Activated naive CD4-positive, alpha-beta T cell treated with anti-CD3 and anti-CD28 coated beads, Interleukin-2, amount 10 ng/mL, durations not matched to agents 7 days and 5 days (primary cell): Measurements from ENCODE around the gene POLG.

Experiments
- CTCF ChIA-PET: fragments of 350-600 bp; sonication (Branson Sonifier 250); formaldehyde crosslinking; loops from one replicate; lab custom pipeline; 2021; ENCODE audit warnings: antibody characterized with exemption; lab: Charles Lee
- DNase-seq: peaks from one replicate; pipeline ENCODE4 v3.0.0-alpha.2; 2020
- H3K27ac Mint-ChIP-seq: one replicate; pipeline ENCODE4 v1.8.0; 2021; ENCODE audit warnings: mild to moderate bottlenecking, moderate library complexity, mixed read lengths
- H3K27me3 Mint-ChIP-seq: one replicate; pipeline ENCODE4 v1.8.0; 2021; ENCODE audit warnings: mild to moderate bottlenecking, mixed read lengths
- H3K36me3 Mint-ChIP-seq: one replicate; pipeline ENCODE4 v1.8.0; 2021; ENCODE audit warnings: mixed read lengths
- H3K4me1 Mint-ChIP-seq: one replicate; pipeline ENCODE4 v1.8.0; 2021; ENCODE audit warnings: mixed read lengths
- H3K4me3 Mint-ChIP-seq: one replicate; pipeline ENCODE4 v1.8.0; 2021; ENCODE audit warnings: mild to moderate bottlenecking, moderate library complexity, mixed read lengths
- H3K9me3 Mint-ChIP-seq: one replicate; pipeline ENCODE4 v1.8.0; 2021; ENCODE audit warnings: mixed read lengths

Gene POLG

GRCh38 chr15:89356634-89357298 is 22.1 kb upstream of the POLG start:
- H3K27ac Mint-ChIP-seq: no peak overlapping the region
- H3K9me3 Mint-ChIP-seq: no peaks in the 10 kb centered on the region
- no peak overlapping the region for H3K4me3 Mint-ChIP-seq
- H3K27me3 Mint-ChIP-seq: peaks cover 98% of the 10 kb centered on the region
- CTCF ChIA-PET: interaction anchor here (0.6 to 6.1 kb wide), 20 partner anchors 8 to 309 kb away, joined by 3 to 71 read pairs (median 5); no protein-coding TSS in a partner anchor
- no peaks in the 10 kb centered on the region for H3K36me3 Mint-ChIP-seq
- DNase-seq: no peak
- H3K4me1 Mint-ChIP-seq: peaks cover 3% of the 10 kb centered on the region

DNA sequence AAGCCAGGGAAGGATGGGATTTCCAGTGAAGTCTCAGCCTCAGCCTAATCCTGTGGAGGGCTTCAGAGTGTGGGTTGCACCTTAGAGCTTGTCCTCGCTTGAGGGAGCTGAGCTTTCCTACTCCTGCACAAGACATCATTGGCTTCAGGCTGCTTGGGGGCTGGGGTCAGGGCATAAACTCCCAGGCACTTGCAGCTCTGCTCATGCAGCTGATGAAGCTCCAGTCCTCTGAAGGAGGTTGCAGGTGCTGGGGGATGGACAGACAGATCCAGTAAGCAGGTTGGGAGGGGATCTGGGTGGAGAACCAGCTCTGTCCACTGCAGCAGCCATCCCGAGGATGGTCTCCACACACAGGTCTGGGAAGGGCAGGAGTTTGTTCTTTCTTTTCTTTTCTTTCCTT is 19.4 kb upstream of the POLG start:
- DNase-seq: no peak
- H3K27ac Mint-ChIP-seq: no peak overlapping the region
- no peak overlapping the region for H3K4me3 Mint-ChIP-seq
- peaks cover 3% of the 10 kb centered on the region for H3K4me1 Mint-ChIP-seq
- H3K27me3 Mint-ChIP-seq: peaks cover 82% of the 10 kb centered on the region
- CTCF ChIA-PET: interaction anchor here (1.8 kb wide), 1 partner anchor 17 kb away, joined by 3 read pairs; no protein-coding TSS in a partner anchor
- no peaks in the 10 kb centered on the region for H3K9me3 Mint-ChIP-seq
- H3K36me3 Mint-ChIP-seq: no peaks in the 10 kb centered on the region

- CTCF ChIA-PET: interaction anchor here (0.8 to 1.2 kb wide), 2 partner anchors 78 to 145 kb away, joined by 3 to 4 read pairs; no protein-coding TSS in a partner anchor
- Mint-ChIP-seq H3K36me3 (no peaks in the 10 kb centered on the region), H3K27me3 (peaks cover 78% of the 10 kb centered on the region)
Observed at GRCh38 chr15:89352476-89352875, 17.9 kb upstream of the POLG start.

DNA sequence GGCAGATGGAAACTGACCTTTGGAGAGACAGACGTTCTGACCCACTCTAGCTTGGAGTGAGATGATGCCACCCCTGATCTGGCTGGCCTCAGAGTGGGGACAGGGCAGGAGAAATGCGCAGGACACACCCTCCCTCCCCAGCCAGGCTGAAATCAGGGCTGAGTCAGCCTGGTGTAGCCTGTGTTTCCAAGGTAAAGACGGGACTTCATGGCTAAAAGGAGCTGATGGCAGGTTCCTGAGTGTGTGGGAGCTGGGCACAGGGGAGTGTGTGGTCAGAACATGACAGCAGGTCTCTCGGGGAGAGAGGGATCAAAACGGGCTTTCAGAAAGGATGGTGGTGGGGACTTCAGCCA is 14.6 kb upstream of the POLG start:
- Mint-ChIP-seq H3K27me3 (peaks cover 67% of the 10 kb centered on the region), H3K27ac (no peak overlapping the region), H3K4me1 (no peaks in the 10 kb centered on the region), H3K9me3 (no peaks in the 10 kb centered on the region), H3K36me3 (no peaks in the 10 kb centered on the region), H3K4me3 (no peak overlapping the region)
- CTCF ChIA-PET: interaction anchor here (0.7 to 1.9 kb wide), 2 partner anchors 9 to 12 kb away, joined by 3 to 7 read pairs; no protein-coding TSS in a partner anchor
- no peak for DNase-seq

More at GRCh38 chr15:89352476-89352875, 17.9 kb upstream of the POLG start:
- no peaks in the 10 kb centered on the region for H3K9me3 Mint-ChIP-seq
- H3K27ac Mint-ChIP-seq: no peak overlapping the region
- no peak overlapping the region for H3K4me3 Mint-ChIP-seq
- no peaks in the 10 kb centered on the region for H3K4me1 Mint-ChIP-seq
- no peak for DNase-seq

- Mint-ChIP-seq H3K27ac (no peak overlapping the region), H3K9me3 (no peaks in the 10 kb centered on the region), H3K4me1 (no peaks in the 10 kb centered on the region), H3K36me3 (no peaks in the 10 kb centered on the region), H3K4me3 (no peak overlapping the region), H3K27me3 (peaks cover 61% of the 10 kb centered on the region)
- DNase-seq: no peak
- CTCF ChIA-PET: interaction anchor here (4.7 kb wide), 1 partner anchor 11 kb away, joined by 22 read pairs; no protein-coding TSS in a partner anchor
Observed at GRCh38 chr15:89346516-89347231, 12.1 kb upstream of the POLG start.

- Mint-ChIP-seq H3K27ac (no peak overlapping the region), H3K27me3 (peaks cover 69% of the 10 kb centered on the region), H3K9me3 (no peaks in the 10 kb centered on the region), H3K36me3 (no peaks in the 10 kb centered on the region), H3K4me3 (no peak overlapping the region), H3K4me1 (no peaks in the 10 kb centered on the region)
- no peak for DNase-seq
- CTCF ChIA-PET: interaction anchor here (4.7 kb wide), 1 partner anchor 12 kb away, joined by 22 read pairs; no protein-coding TSS in a partner anchor
Observed at GRCh38 chr15:89345248-89345647, 10.6 kb upstream of the POLG start.

- H3K9me3 Mint-ChIP-seq: no peaks in the 10 kb centered on the region
- CTCF ChIA-PET: interaction anchor here (4.7 kb wide), 1 partner anchor 15 kb away, joined by 22 read pairs; no protein-coding TSS in a partner anchor
- H3K36me3 Mint-ChIP-seq: no peaks in the 10 kb centered on the region
- DNase-seq: no peak
- no peak overlapping the region for H3K27ac Mint-ChIP-seq
- peaks cover 67% of the 10 kb centered on the region for H3K27me3 Mint-ChIP-seq
- H3K4me3 Mint-ChIP-seq: no peak overlapping the region
- peaks cover 2% of the 10 kb centered on the region for H3K4me1 Mint-ChIP-seq
Observed at GRCh38 chr15:89342840-89343239, 8.2 kb upstream of the POLG start.

- H3K4me1 Mint-ChIP-seq: peaks cover 10% of the 10 kb centered on the region
- H3K27ac Mint-ChIP-seq: no peak overlapping the region
- CTCF ChIA-PET: no interaction called here
- H3K4me3 Mint-ChIP-seq: no peak overlapping the region
- DNase-seq: no peak
- H3K9me3 Mint-ChIP-seq: no peaks in the 10 kb centered on the region
- H3K36me3 Mint-ChIP-seq: no peaks in the 10 kb centered on the region
- H3K27me3 Mint-ChIP-seq: peaks cover 65% of the 10 kb centered on the region
Observed at GRCh38 chr15:89341316-89342005, 6.8 kb upstream of the POLG start.

GRCh38 chr15:89340573-89340972 is 5.9 kb upstream of the POLG start:
- CTCF ChIA-PET: no interaction called here
- no peak overlapping the region for H3K4me3 Mint-ChIP-seq
- H3K4me1 Mint-ChIP-seq: peaks cover 19% of the 10 kb centered on the region
- no peaks in the 10 kb centered on the region for H3K9me3 Mint-ChIP-seq
- H3K27me3 Mint-ChIP-seq: peaks cover 61% of the 10 kb centered on the region
- no peak overlapping the region for H3K27ac Mint-ChIP-seq
- no peaks in the 10 kb centered on the region for H3K36me3 Mint-ChIP-seq
- no peak for DNase-seq

GRCh38 chr15:89338036-89338435 is 3.4 kb upstream of the POLG start:
- Mint-ChIP-seq H3K27ac (no peak overlapping the region), H3K27me3 (peaks cover 56% of the 10 kb centered on the region), H3K36me3 (peaks cover 8% of the 10 kb centered on the region), H3K4me3 (no peak overlapping the region), H3K9me3 (no peaks in the 10 kb centered on the region), H3K4me1 (peaks cover 31% of the 10 kb centered on the region)
- CTCF ChIA-PET: interaction anchor here (0.7 to 1.2 kb wide), 3 partner anchors 11 to 20 kb away, joined by 3 read pairs; no protein-coding TSS in a partner anchor
- DNase-seq: no peak

GRCh38 chr15:89335298-89336041 is 846 bp upstream of the POLG start:
- Mint-ChIP-seq H3K36me3 (peaks cover 31% of the 10 kb centered on the region), H3K27ac (peak overlapping the region; percentile 95), H3K27me3 (peaks cover 36% of the 10 kb centered on the region), H3K9me3 (no peaks in the 10 kb centered on the region), H3K4me1 (peaks cover 55% of the 10 kb centered on the region), H3K4me3 (peak overlapping the region; percentile 77)
- CTCF ChIA-PET: interaction anchor here (0.6 to 2.3 kb wide), 4 partner anchors 23 to 135 kb away, joined by 3 to 6 read pairs (median 3); no protein-coding TSS in a partner anchor
- DNase-seq: peak; percentile 66

GRCh38 chr15:89333959-89334509 is 590 bp downstream of the POLG start:
- Mint-ChIP-seq H3K27me3 (peaks cover 31% of the 10 kb centered on the region), H3K9me3 (no peaks in the 10 kb centered on the region), H3K27ac (peak overlapping the region; percentile 86), H3K4me1 (peaks cover 69% of the 10 kb centered on the region), H3K4me3 (peak overlapping the region; percentile 82), H3K36me3 (peaks cover 45% of the 10 kb centered on the region)
- CTCF ChIA-PET: interaction anchor here (2.3 kb wide), 1 partner anchor 127 kb away, joined by 6 read pairs; no protein-coding TSS in a partner anchor
- DNase-seq: no peak
